Measurements from ENCODE around the gene DOCK9. TPM values are rescaled to one million over a fixed set of nuclear protein-coding genes. Genes with fewer than 3 reads are reported as not detected.

DOCK9 gene
- total RNA-seq, 4 donors from 2014 or later: 121 to 240 (median 200) TPM

DNA sequence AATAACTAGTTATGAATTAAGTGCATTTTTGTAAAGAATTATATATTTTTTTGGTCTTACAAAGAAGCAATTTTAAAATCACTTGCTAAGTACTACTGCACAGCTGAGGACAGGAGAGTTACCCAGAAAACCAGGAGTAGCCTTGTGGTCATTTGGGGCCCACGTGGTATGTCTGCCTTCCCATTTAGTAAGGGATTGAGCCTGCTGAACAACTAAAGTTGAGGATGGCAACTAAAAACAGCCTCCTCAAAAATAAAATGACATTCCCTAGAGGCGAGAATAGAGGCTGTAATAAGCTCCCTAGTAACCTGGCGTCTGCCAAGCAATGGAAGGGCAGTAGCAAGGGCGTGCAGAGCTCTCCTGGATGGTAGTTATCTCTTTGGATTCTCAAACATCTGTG, 36.3 kb downstream of the DOCK9 start:
- Histone ChIP-seq H3K27me3 (no peaks in the 10 kb centered on the region), H3K9me3 (no peaks in the 10 kb centered on the region), H3K27ac (no peak overlapping the region), H3K4me3 (no peak overlapping the region), H3K36me3 (no peaks in the 10 kb centered on the region), H3K4me1 (peaks cover 52% of the 10 kb centered on the region)
- 74% methylated on average over 4 of the region's 4 CpGs for WGBS
- DNase-seq (ENCODE audit: low spot score in 2 of 2): no peak
- TF ChIP-seq POLR2AphosphoS5 (IDR thresholded peaks at IDR 0.05): no peak
- no peak for TF ChIP-seq CTCF (IDR thresholded peaks at IDR 0.05)
- TF ChIP-seq POLR2A (IDR thresholded peaks at IDR 0.05): no peak
- TF ChIP-seq EP300 (IDR thresholded peaks at IDR 0.05): no peak

DNA sequence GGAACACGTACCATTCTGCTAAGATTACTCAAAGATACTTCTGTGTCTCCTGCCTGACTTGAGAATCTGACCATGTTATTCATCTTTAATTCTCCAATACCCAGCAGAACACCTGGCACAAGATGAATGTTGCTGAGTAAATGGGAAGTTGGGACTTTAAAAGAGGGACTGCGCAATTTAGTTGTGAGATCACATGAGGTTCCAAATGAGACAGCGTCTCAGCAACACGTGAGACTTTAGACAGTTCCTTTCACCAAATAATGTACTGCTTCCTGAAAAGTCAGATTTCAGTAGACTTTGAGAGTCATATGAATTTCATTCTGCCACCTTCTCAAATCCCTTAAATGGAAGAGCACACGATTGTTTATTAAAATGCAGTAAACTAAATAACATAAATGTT, 36.7 kb downstream of the DOCK9 start:
- Histone ChIP-seq H3K9me3 (no peaks in the 10 kb centered on the region), H3K27me3 (no peaks in the 10 kb centered on the region), H3K4me3 (no peak overlapping the region), H3K27ac (no peak overlapping the region), H3K4me1 (peaks cover 49% of the 10 kb centered on the region), H3K36me3 (no peaks in the 10 kb centered on the region)
- DNase-seq (ENCODE audit: low spot score in 2 of 2): no peak
- no peak for TF ChIP-seq POLR2A (IDR thresholded peaks at IDR 0.05)
- TF ChIP-seq EP300 (IDR thresholded peaks at IDR 0.05): no peak
- 75% methylated on average over 5 of the region's 5 CpGs for WGBS

DNA sequence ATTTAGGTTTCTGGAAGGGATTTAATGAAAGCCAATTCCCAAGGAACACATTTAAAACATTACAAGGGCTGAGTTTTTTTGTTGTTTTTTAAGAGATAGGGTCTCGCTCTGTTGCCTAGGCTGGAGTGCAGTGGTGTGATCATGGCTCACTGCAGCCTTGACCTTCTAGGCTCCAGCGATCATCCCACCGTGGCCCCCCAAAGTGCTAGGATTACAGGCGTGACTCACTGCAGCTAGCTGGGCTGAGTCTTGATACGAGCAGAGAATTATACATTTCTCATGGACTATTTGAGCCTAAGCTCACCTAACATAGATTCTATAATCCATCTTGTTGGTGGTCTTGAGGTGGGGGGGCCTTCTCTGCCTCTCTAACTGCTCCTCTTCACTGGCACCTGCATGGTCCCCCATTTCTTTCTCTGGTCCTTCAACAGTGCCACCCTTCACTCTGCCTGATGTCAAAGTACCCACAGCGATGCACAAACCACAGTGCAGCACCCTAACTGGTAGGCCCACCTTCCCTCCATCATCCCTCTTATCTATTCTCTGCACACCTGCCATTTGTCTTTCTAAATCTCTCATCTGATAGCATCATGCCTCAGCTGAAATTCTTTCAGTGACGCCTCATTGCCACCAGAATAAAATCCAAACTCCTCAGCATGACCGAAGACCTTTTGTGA, 37.4 kb downstream of the DOCK9 start:
- Histone ChIP-seq H3K4me3 (no peak overlapping the region), H3K27ac (peak overlapping the region; percentile 57), H3K36me3 (no peaks in the 10 kb centered on the region), H3K4me1 (peaks cover 48% of the 10 kb centered on the region), H3K9me3 (no peaks in the 10 kb centered on the region), H3K27me3 (no peaks in the 10 kb centered on the region)
- DNase-seq (ENCODE audit: low spot score in 2 of 2): no peak
- TF ChIP-seq POLR2AphosphoS5 (IDR thresholded peaks at IDR 0.05) (no peak), POLR2A (IDR thresholded peaks at IDR 0.05) (no peak), EP300 (IDR thresholded peaks at IDR 0.05) (no peak), CTCF (IDR thresholded peaks at IDR 0.05) (no peak)
- 68% methylated on average over 8 of the region's 8 CpGs for WGBS

DNA sequence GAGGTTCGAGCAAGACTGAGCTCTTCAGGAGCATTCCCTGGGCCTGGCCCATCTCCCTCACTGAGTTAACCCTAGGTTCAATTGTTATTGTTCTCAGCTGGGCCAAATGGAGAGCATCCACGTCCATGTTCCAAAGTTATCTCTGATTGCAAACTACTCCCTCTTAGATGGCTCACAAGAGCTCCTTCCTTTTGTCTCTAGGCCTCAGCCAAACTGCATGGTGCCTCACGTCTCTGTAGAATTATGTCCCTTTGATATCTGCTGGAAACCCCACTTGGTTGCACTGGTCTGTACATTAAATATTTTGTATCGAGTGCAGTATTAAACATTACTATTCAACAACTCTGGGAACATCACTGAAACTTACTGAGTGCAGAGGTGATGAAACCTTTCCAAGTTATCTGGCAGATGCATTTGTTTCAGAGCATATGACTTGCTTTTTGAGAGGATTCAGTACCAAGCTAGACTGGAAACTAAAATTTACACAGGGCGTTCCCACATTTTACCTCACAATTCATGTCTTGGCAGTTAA, 38.1 kb downstream of the DOCK9 start:
- peaks cover 48% of the 10 kb centered on the region for H3K4me1 ChIP-seq
- no peaks in the 10 kb centered on the region for H3K36me3 ChIP-seq
- TF ChIP-seq POLR2A (IDR thresholded peaks at IDR 0.05) (no peak), CTCF (IDR thresholded peaks at IDR 0.05) (no peak)
- H3K4me3 ChIP-seq: no peak overlapping the region
- H3K27me3 ChIP-seq: no peaks in the 10 kb centered on the region
- 63% methylated on average over 5 of the region's 5 CpGs for WGBS
- peak overlapping the region; percentile 39 for H3K27ac ChIP-seq
- no peak for DNase-seq (ENCODE audit: low spot score in 2 of 2)
- H3K9me3 ChIP-seq: no peaks in the 10 kb centered on the region

DNA sequence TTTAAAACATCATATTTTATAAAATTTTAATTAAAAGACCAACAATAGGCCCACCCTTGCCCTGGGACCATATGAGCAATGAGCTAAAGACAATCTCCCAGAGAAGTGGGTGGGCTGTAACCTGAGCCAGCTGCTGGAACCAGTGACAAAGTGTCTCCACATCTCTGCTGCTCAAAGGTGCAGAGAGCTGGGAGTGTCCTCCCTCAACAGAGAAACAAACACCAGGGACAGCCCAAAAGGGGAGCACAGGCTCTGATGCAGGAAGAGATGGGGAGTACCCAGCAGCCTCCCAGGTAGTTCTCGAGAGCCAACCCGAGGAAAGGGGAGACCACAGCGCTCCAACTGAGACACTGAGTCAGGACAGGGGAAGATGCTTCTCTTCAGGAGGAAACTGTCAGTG, 39.1 kb downstream of the DOCK9 start:
- DNase-seq (ENCODE audit: low spot score in 2 of 2): no peak
- TF ChIP-seq POLR2AphosphoS5 (IDR thresholded peaks at IDR 0.05) (no peak), EP300 (IDR thresholded peaks at IDR 0.05) (no peak), POLR2A (IDR thresholded peaks at IDR 0.05) (no peak), CTCF (IDR thresholded peaks at IDR 0.05) (no peak)
- Histone ChIP-seq H3K36me3 (peaks cover under 1% of the 10 kb centered on the region), H3K27me3 (no peaks in the 10 kb centered on the region), H3K9me3 (peaks cover 7% of the 10 kb centered on the region), H3K4me3 (no peak overlapping the region), H3K27ac (no peak overlapping the region), H3K4me1 (peaks cover 44% of the 10 kb centered on the region)
- whole genome bisulfite sequencing: 89% methylated on average over 3 of the region's 3 CpGs

Measured in suprapubic skin (tissue), 4 donors.